Adipose tissue (tissue), 3 donors: ENCODE results near the gene BLCAP. TPM values are rescaled to one million over a fixed set of nuclear protein-coding genes. Genes with fewer than 3 reads are reported as not detected.
"Not testable (repeated sequence)": the region's sequence is repeated elsewhere in the genome, so short reads cannot be mapped to it uniquely, and the experiment has no call there.

Experiments
- H3K27ac ChIP-seq: one replicate; pipeline ENCODE4 v1.5.1; 2013; ENCODE audit warnings: low read depth, low read length
- WGBS, 3 donors: extraction: QIAGEN DNeasy Blood & Tissue Kit; methylation state at CpG; one replicate each; pipeline ENCODE4 v1.1.7; 2013; 5-methylcytosine and 5-hydroxymethylcytosine counted together
- polyA plus RNA-seq, 3 donors: library from polyadenylated mRNA; stranded (reverse); fragments of 200-250 nt; gene quantifications; one replicate each; pipeline ENCODE4 v1.2.3, GENCODE V29; 2013
- donor health status: healthy with polysubstance abuse.
- donor health status: Bipolar disorder and iron deficiency.
- donor health status: healthy.

BLCAP gene
- polyA plus RNA-seq, 3 donors = 24.0 to 150 (median 86.8) TPM

DNA sequence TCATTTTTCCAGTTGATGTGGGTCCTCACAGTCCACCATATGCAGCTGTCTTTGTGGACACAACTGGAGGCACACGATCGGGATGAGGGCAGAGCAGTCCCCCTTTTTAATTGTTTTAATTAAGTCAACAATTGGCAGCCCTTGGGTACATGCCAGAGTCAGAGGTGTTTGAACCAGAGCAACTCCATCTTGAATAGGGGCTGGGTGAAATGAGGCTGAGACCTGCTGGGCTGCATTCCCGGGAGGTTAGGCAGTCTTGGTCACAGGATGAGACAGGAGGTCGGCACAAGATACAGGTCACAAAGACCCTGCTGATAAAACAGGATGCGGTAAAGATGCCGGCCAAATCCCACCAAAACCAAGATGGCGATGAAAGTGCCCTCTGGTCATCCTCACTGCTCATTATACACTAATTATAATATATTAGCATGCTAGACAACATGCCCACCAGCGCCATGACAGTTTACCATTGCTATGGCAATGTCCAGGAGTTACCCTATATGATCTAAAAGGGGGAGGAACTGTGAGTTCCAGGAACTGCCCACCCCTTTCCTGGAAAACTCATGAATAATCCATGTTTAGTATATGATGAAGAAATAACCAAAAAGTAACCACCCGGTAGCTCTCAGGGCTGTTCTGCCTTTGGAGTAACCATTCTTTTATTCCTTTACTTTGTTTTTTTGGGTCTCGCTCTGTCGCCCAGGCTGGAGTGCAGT is 31.8 kb upstream of the BLCAP start:
- 80 to 89% (median 87%) methylated on average over 11 of the region's 11 CpGs for WGBS, 3 donors
- H3K27ac ChIP-seq = no peak overlapping the region

DNA sequence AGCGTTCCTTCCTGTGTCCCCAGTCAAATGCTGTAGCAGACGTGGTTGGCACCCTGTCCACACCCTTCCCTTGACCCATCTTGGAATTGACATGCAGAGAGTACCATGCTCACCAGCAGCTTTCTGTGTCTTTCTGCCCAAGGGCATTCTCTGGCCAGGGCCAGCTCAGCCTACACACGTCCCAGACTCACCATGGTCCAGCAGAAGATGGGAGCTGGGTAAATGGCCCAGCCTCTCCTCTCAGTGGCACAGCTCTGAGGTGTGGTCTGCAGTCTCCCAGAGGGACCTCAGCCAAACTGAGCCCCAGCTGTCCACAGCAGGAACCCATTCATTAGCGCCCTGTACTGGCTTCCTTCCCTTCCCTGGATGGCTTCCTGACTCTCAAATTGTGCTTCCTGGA is 31.1 kb upstream of the BLCAP start:
- H3K27ac ChIP-seq = no peak overlapping the region
- 70 to 80% (median 76%) methylated on average over 4 of the region's 4 CpGs for WGBS, 3 donors

DNA sequence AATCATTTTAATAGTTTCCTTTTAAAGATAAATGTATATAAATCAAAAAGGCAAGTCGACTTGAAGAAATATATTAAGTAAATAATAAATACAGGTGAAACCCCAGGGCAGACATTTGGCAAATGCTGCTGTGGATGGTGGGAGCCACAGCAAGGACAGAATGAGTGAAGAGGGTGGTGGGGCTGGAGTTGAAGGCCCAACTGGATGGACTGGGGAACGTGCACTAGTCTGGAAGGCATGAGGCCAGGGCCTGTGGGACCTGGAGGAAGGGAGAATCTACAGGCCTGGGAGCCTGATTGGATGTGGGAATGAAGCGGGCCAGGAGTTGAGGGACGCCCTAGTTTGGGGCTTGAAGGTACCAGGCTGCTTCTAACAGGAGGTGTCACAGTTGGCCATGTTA is 30.6 kb upstream of the BLCAP start:
- 77 to 87% (median 81%) methylated on average over 4 of the region's 4 CpGs for WGBS, 3 donors
- H3K27ac ChIP-seq = no peak overlapping the region

- 84 to 89% (median 87%) methylated on average over 6 of the region's 6 CpGs for WGBS, 3 donors
- H3K27ac ChIP-seq = no peak overlapping the region
Observed at GRCh38 chr20:37556538-37556937, 28.9 kb upstream of the BLCAP start.

- H3K27ac ChIP-seq = not testable (repeated sequence)
- WGBS, 3 donors = 62 to 73% (median 65%) methylated on average over 13 of the region's 13 CpGs
Observed at GRCh38 chr20:37554721-37555298, 27.1 kb upstream of the BLCAP start.

DNA sequence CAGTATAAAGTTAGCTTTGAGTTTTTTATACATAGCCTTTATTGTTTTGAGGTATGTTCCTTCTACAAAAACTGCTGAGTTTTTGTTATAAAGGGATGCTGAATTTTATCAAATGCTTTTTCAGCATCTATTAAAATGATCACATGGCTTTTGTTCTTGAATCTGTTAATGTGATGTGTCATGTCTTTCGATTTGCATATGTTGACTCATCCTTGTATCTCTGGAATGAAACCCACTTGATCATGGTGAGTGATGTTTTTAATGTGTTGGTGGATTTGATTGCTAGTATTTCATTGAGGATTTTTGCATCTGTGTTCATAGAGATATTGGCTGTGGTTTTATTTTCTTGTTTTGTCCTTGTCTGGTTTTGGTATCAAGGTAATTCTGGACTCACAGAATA is 24.7 kb upstream of the BLCAP start:
- 63 to 73% (median 68%) methylated on average over 1 of the region's 1 CpG for WGBS, 3 donors
- no peak overlapping the region for H3K27ac ChIP-seq

- WGBS, 3 donors = 76 to 87% (median 83%) methylated on average over 2 of the region's 2 CpGs
- not testable (repeated sequence) for H3K27ac ChIP-seq
Observed at GRCh38 chr20:37551660-37552059, 24.0 kb upstream of the BLCAP start.

GRCh38 chr20:37550101-37550920 is 22.6 kb upstream of the BLCAP start:
- 59 to 69% (median 63%) methylated on average over 16 of the region's 16 CpGs for WGBS, 3 donors
- H3K27ac ChIP-seq = not testable (repeated sequence)

DNA sequence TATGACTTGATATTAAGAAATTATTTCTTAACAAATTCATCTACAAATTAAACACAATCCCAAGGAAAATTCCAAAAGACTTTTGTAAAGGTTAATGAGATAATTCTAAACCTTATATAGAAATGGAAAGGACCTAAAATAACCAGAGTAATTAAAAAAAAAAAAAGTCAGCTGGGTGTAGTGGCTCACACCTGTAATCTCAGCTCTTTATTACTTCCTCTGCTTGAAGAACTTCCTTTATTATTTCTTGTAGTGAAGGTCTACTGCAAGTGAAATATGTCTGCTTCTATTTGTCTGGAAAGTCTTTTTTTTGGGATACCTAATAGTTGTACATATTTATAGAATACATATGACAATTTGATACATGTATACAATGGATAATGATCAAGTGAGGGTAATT is 20.2 kb upstream of the BLCAP start:
- H3K27ac ChIP-seq = no peak overlapping the region

GRCh38 chr20:37545516-37545915 is 17.8 kb upstream of the BLCAP start:
- H3K27ac ChIP-seq = no peak overlapping the region
- WGBS, 3 donors = 69 to 77% (median 72%) methylated on average over 1 of the region's 1 CpG

GRCh38 chr20:37544386-37544785 is 16.7 kb upstream of the BLCAP start:
- no peak overlapping the region for H3K27ac ChIP-seq
- 51 to 70% (median 58%) methylated on average over 3 of the region's 3 CpGs for WGBS, 3 donors

- WGBS, 3 donors = 53 to 68% (median 59%) methylated on average over 3 of the region's 3 CpGs
- H3K27ac ChIP-seq = no peak overlapping the region
Observed at GRCh38 chr20:37543828-37544227, 16.2 kb upstream of the BLCAP start.

- WGBS, 3 donors = 45 to 55% (median 52%) methylated on average over 6 of the region's 6 CpGs
- H3K27ac ChIP-seq = no peak overlapping the region
Observed at GRCh38 chr20:37542281-37542680, 14.6 kb upstream of the BLCAP start.

DNA sequence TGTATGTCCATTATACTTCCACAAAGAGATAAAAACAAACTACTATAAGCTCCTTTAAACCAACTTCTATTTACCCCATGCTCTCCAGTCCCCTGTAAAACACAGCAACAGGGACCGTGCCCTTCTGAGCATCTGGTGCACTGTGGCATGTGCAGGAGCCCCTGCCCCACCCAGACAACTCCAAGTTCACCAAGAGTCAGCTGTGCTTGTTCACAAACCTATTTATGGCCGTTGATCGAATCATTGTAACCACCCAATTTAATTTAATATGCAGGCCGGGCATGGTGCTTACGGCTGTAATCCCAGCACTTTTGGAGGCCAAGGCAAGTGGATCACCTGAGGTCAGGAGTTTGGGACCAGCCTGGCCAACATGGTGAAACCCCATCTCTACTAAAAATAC is 13.7 kb upstream of the BLCAP start:
- WGBS, 3 donors = 88 to 95% (median 94%) methylated on average over 5 of the region's 5 CpGs
- no peak overlapping the region for H3K27ac ChIP-seq

DNA sequence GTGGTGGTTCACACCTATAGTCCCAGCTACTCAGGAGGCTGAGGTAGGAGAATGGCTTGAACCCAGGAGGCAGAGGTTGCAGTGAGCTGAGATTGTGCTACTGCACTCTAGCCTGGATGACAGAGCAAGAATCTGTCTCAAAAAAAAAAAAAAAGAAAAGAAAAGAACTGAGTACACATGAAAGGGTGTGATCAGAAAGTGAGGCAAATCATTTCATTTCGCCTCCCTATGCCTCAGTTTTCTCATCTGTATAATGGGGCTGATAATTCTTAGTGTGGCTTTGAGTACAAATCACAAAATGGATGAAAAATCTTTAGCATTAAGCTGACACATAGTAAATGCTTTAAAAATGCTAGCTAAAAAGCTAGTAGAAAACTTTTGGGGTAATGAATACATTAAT is 13.2 kb upstream of the BLCAP start:
- H3K27ac ChIP-seq = not testable (repeated sequence)
- WGBS, 3 donors = 73 to 80% (median 75%) methylated on average over 1 of the region's 1 CpG

DNA sequence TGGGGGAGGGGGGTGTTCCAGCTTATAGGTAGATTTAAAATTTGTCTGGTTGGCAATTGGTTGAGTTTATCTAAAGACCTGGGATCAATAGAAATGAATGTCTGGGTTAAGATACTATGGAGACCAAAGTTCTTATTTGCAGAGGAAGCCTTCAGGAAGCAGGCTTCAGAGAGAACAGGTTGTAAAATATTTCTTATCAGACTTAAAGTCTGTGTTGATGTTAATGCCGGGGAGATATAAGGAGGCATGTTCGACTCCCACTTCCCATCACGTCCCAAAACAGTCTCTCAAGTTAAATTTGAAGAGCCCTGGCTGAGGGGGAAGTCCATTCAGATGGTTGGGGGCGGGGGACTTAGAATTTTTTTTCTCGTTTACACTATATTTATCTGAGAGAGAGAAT is 12.3 kb upstream of the BLCAP start:
- WGBS, 3 donors = 22 to 29% (median 23%) methylated on average over 5 of the region's 5 CpGs
- H3K27ac ChIP-seq = no peak overlapping the region

DNA sequence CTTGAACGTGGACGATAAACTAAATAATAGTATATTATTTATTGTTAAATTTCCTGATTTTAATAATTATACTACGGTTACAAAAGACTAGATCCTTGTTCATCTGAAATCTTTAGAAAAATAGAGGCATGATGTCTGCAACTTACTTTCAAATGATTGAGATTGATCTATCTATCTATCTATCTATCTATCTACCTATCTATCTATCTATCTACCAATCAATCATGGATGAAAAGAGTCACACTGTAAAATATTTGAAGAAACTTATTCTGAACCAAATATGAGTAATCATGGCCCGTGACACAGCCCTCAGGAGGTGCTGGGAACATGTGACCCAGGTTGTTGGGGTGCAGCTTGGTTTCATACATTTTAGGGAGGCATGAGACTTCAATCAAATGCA is 11.7 kb upstream of the BLCAP start:
- 82 to 88% (median 82%) methylated on average over 4 of the region's 4 CpGs for WGBS, 3 donors
- no peak overlapping the region for H3K27ac ChIP-seq

GRCh38 chr20:37538003-37538402 is 10.3 kb upstream of the BLCAP start:
- 77 to 90% (median 87%) methylated on average over 5 of the region's 5 CpGs for WGBS, 3 donors
- no peak overlapping the region for H3K27ac ChIP-seq

- H3K27ac ChIP-seq = no peak overlapping the region
- WGBS, 3 donors = 85 to 94% (median 94%) methylated on average over 1 of the region's 1 CpG
Observed at GRCh38 chr20:37537505-37537904, 9.8 kb upstream of the BLCAP start.
